ENCODE data around the gene SYNPR.
A peak's percentile ranks its signal among the peaks of the same experiment; 100 is the strongest.

The SYNPR gene

GRCh38 chr3:63351159-63352007 lies 73.3 kb downstream of the SYNPR start:
- H3K36me3 ChIP-seq: no peaks in the 10 kb centered on the region
- H3K4me1 ChIP-seq: no peaks in the 10 kb centered on the region; the same call in 1 of the 2 replicates
- TF ChIP-seq, protein P1, sequence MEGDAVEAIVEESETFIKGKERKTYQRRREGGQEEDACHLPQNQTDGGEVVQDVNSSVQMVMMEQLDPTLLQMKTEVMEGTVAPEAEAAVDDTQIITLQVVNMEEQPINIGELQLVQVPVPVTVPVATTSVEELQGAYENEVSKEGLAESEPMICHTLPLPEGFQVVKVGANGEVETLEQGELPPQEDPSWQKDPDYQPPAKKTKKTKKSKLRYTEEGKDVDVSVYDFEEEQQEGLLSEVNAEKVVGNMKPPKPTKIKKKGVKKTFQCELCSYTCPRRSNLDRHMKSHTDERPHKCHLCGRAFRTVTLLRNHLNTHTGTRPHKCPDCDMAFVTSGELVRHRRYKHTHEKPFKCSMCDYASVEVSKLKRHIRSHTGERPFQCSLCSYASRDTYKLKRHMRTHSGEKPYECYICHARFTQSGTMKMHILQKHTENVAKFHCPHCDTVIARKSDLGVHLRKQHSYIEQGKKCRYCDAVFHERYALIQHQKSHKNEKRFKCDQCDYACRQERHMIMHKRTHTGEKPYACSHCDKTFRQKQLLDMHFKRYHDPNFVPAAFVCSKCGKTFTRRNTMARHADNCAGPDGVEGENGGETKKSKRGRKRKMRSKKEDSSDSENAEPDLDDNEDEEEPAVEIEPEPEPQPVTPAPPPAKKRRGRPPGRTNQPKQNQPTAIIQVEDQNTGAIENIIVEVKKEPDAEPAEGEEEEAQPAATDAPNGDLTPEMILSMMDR (IDR thresholded peaks at IDR 0.05; ENCODE audit: low read depth, low read length): peak; percentile 95
- H3K4me3 ChIP-seq (ENCODE audit: low read depth, low read length): no peak overlapping the region
- DNase-seq: peak; percentile 24
- no peaks in the 10 kb centered on the region for H3K9me3 ChIP-seq
- H3K27me3 ChIP-seq: no peaks in the 10 kb centered on the region

- no peaks in the 10 kb centered on the region for H3K36me3 ChIP-seq
Measured at GRCh38 chr3:63352008-63352279, 73.8 kb downstream of the SYNPR start.

GRCh38 chr3:63353383-63353782 lies 75.3 kb downstream of the SYNPR start:
- DNase-seq: no peak
- Histone ChIP-seq H3K36me3 (no peaks in the 10 kb centered on the region), H3K4me3 (ENCODE audit: low read depth, low read length) (no peak overlapping the region), H3K4me1 (no peaks in the 10 kb centered on the region; the same call in 1 of the 2 replicates), H3K9me3 (no peaks in the 10 kb centered on the region), H3K27me3 (no peaks in the 10 kb centered on the region)
- TF ChIP-seq, protein P1 (IDR thresholded peaks at IDR 0.05; ENCODE audit: low read depth, low read length): no peak

More at GRCh38 chr3:63352008-63352279, 73.8 kb downstream of the SYNPR start:
- TF ChIP-seq, protein P1 (IDR thresholded peaks at IDR 0.05; ENCODE audit: low read depth, low read length): no peak
- Histone ChIP-seq H3K9me3 (no peaks in the 10 kb centered on the region), H3K27me3 (no peaks in the 10 kb centered on the region), H3K4me1 (no peaks in the 10 kb centered on the region; the same call in 1 of the 2 replicates), H3K4me3 (ENCODE audit: low read depth, low read length) (no peak overlapping the region)
- no peak for DNase-seq

- no peak for DNase-seq
- no peaks in the 10 kb centered on the region for H3K27me3 ChIP-seq
- H3K4me1 ChIP-seq: no peaks in the 10 kb centered on the region; the same call in 1 of the 2 replicates
- H3K36me3 ChIP-seq: no peaks in the 10 kb centered on the region
- no peak overlapping the region for H3K4me3 ChIP-seq (ENCODE audit: low read depth, low read length)
- H3K9me3 ChIP-seq: no peaks in the 10 kb centered on the region
- TF ChIP-seq, protein P1 (IDR thresholded peaks at IDR 0.05; ENCODE audit: low read depth, low read length): no peak
Measured at GRCh38 chr3:63354160-63354559, 76.1 kb downstream of the SYNPR start.

DNA sequence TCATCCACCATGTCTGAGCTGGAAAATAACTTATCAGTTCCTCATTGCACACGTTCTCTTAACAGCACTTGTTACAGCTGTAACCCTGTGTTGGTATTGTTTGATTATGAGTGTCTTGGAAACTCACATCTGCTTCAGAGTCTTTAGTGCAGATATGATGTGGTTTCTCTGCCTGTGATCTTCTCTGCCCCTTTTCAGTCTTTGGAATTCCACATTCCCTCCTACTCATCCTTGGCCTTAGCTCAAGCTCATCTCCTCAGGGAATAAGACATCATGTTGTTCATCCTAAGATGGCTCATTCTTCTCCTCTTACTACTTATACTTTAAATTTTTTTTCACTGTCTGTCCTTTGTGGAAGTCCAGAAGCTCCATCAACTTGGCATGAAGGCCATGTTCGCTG lies 77.7 kb downstream of the SYNPR start:
- Histone ChIP-seq H3K9me3 (no peaks in the 10 kb centered on the region), H3K4me1 (no peaks in the 10 kb centered on the region; the same call in 1 of the 2 replicates), H3K4me3 (ENCODE audit: low read depth, low read length) (no peak overlapping the region), H3K27me3 (no peaks in the 10 kb centered on the region), H3K36me3 (no peaks in the 10 kb centered on the region)
- no peak for DNase-seq
- TF ChIP-seq, protein P1 (IDR thresholded peaks at IDR 0.05; ENCODE audit: low read depth, low read length): no peak

DNA sequence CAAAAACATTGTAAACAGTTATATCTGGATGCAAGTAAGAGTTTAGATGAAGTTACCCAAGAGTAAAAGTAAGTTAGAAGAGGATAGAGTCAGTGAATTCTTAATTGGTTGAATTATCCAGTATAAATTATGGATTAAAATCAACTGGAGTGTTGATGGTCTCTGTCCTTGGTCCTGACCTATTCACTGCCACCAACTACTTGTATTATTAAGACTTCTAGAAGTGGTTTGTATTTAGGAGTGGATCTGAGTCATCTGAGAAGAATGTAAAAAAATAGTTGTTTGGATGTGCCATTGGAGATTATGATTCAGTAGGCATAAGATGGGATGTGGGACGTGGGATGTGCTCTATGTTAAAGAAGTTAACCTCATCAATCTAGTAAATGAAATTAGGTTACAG lies 86.4 kb downstream of the SYNPR start:
- Histone ChIP-seq H3K9me3 (no peaks in the 10 kb centered on the region), H3K27me3 (no peaks in the 10 kb centered on the region), H3K4me1 (no peaks in the 10 kb centered on the region), H3K4me3 (ENCODE audit: low read depth, low read length) (no peak overlapping the region), H3K36me3 (no peaks in the 10 kb centered on the region)
- TF ChIP-seq, protein P1 (IDR thresholded peaks at IDR 0.05; ENCODE audit: low read depth, low read length): no peak
- DNase-seq: no peak

Data from BE2C (cell line).